Central memory CD8-positive, alpha-beta T cell (primary cell): ENCODE data around the gene PLTP.

ENCODE experiments used
- ATAC-seq: fragments of 150-1000 bp; cut with Tn5 transposase; replicated peaks from 2 replicates; pipeline ENCODE4 v1.10.0; 2022; ENCODE audit warnings: mild to moderate bottlenecking, moderate FRiP score, moderate number of reproducible peaks; ENCODE audit not compliant: poor library complexity, severe bottlenecking; ENCODE audit errors: extremely low read depth
- DNase-seq, 2 donors: peaks; one replicate each; pipeline ENCODE4 v3.0.0; 2021; ENCODE audit warnings: low spot score in 2 of 2
- H3K27ac Mint-ChIP-seq: one replicate; pipeline ENCODE4 v1.8.0; 2022; ENCODE audit warnings: low read depth, mild to moderate bottlenecking, moderate library complexity, mixed read lengths
- H3K27me3 Mint-ChIP-seq: one replicate; pipeline ENCODE4 v1.8.0; 2022; ENCODE audit warnings: mixed read lengths
- H3K36me3 Mint-ChIP-seq: one replicate; pipeline ENCODE4 v1.8.0; 2022; ENCODE audit warnings: mild to moderate bottlenecking, moderate library complexity, mixed read lengths; ENCODE audit not compliant: insufficient read depth
- H3K4me1 Mint-ChIP-seq: one replicate; pipeline ENCODE4 v1.8.0; 2022; ENCODE audit warnings: mixed read lengths
- H3K4me3 Mint-ChIP-seq: one replicate; pipeline ENCODE4 v1.8.0; 2022; ENCODE audit warnings: mild to moderate bottlenecking, moderate library complexity, mixed read lengths
- H3K9me3 Mint-ChIP-seq: one replicate; pipeline ENCODE4 v1.8.0; 2022; ENCODE audit warnings: mixed read lengths

Gene PLTP

DNA sequence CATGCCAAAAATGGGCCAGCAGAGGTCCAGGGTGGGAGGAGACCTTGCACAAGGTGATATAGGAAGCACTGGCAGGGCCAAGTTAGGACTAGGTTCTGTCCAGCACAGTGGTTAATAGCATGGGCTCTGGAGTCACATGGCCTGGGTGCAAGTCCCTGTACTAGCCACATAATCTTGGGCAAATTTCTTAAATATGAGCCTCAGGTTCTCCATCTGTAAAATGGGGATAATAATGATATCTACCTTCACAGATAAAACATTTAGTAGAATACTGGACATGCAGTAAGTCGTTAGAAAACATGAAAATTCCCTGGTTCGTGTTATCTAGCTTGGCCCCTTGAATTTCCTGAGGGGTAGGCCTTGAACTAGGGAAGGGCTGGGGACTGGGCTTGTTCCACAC is 14.7 kb downstream of the PLTP start:
- H3K4me1 Mint-ChIP-seq: peaks cover 23% of the 10 kb centered on the region
- H3K9me3 Mint-ChIP-seq: no peaks in the 10 kb centered on the region
- H3K27me3 Mint-ChIP-seq: no peaks in the 10 kb centered on the region
- H3K27ac Mint-ChIP-seq: no peak overlapping the region
- no peak for ATAC-seq
- H3K4me3 Mint-ChIP-seq: no peak overlapping the region
- no peak for DNase-seq
- peaks cover 19% of the 10 kb centered on the region for H3K36me3 Mint-ChIP-seq

DNA sequence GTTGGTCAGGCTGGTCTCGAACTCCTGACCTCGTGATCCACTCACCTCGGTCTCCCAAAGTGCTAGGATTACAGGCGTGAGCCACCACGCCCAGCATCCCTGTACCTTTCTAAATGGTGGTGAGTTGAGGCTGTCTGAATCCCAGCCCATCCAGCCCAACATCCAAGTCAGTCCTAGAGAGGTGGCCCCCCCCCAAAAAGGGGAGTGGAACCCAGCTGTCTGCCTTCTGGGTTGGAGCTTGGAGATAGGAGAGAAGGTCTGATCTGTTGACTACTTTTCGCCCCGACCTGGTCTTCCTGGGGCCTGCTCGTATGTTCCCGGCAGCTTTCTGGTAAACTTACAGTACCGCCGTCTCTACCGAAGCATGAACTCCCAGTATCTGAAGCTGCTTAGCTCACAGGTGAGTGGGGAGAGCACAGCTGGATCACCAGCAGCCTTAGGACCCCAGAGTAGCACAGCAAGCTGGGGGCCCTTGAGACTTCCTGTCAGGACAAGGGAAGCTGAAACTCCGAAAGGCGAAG is 15.3 kb downstream of the PLTP start:
- no peaks in the 10 kb centered on the region for H3K9me3 Mint-ChIP-seq

DNA sequence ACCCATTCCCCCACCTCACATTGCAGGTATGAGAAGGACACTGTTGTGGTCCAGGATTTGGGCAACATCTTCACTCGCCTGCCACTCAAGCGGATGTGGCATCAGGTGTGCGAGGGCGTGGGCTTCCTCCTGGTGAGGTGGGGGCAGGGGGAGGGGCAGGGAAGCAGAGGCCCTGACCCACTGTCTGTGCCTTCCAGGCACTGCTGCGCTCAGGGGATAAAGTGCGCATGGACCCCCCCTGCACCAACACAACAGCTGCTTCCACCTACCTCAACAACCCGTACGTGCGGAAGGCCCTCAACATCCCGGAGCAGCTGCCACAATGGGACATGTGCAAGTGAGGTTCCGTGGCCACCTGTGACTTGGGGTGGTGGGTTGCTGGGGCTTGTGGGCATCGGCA is 17.2 kb downstream of the PLTP start:
- Mint-ChIP-seq H3K9me3 (no peaks in the 10 kb centered on the region), H3K27me3 (no peaks in the 10 kb centered on the region), H3K27ac (no peak overlapping the region), H3K4me1 (peaks cover 27% of the 10 kb centered on the region), H3K36me3 (peaks cover 26% of the 10 kb centered on the region), H3K4me3 (no peak overlapping the region)
- no peak for ATAC-seq
- no peak for DNase-seq

More for the DNA sequence above, 15.3 kb downstream of the PLTP start:
- no peak overlapping the region for H3K27ac Mint-ChIP-seq
- no peaks in the 10 kb centered on the region for H3K27me3 Mint-ChIP-seq
- ATAC-seq (no peak), DNase-seq (no peak)
- H3K4me1 Mint-ChIP-seq: peaks cover 27% of the 10 kb centered on the region
- H3K36me3 Mint-ChIP-seq: peaks cover 19% of the 10 kb centered on the region
- H3K4me3 Mint-ChIP-seq: no peak overlapping the region

DNA sequence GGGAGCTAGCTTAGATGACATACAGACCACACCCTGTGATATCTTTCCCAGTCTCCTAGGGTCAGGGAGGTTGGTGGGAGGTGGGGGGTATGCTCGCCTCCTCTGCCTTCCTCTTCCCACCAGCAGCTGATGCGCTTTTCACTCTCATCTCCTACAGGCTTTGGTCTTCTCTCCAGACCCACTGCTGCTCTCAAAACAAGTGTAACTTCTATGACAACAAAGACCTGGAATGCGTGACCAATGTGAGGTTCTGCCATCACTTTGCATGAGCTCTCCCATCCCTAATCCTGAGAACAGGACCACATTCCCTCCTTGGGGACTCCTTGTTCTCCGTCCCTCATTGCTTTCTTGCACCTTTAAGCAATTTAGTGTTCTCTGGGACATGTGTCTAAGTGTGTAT is 18.1 kb downstream of the PLTP start:
- H3K4me3 Mint-ChIP-seq: peak overlapping the region; percentile 26
- no peak for DNase-seq
- H3K27ac Mint-ChIP-seq: no peak overlapping the region
- no peaks in the 10 kb centered on the region for H3K9me3 Mint-ChIP-seq
- no peak for ATAC-seq
- peaks cover 23% of the 10 kb centered on the region for H3K4me1 Mint-ChIP-seq
- peaks cover 26% of the 10 kb centered on the region for H3K36me3 Mint-ChIP-seq
- H3K27me3 Mint-ChIP-seq: no peaks in the 10 kb centered on the region

DNA sequence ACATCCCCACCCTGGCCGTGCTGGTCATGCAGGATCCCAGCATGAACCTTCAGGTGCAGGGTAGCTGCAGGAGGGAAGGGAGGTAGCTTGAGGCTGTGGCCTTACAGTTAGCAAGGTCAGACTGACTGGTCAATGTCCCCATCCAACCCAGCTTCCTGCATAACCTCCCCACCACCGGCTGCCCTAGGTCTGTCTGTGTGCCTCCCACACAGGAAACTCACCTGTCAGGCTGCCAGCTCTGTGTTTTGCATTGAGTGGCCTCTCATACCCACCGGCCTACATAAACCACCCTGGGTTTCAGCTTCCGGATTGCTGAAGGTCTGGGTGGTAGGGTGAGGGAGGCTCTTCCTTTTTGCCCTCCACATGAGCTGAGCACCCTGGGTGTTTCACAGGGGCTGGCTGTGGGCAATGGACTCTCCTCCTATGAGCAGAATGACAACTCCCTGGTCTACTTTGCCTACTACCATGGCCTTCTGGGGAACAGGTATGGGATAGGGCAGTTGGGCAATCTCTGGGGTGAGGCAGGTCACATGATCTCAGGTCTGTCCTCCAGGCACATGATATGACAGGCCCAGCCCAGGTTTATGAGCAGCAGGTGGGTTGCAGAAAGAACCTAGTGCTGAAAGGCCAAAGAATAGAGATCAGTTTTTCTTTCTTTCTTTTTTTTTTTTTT is 19.0 kb downstream of the PLTP start:
- H3K4me1 Mint-ChIP-seq: peaks cover 19% of the 10 kb centered on the region
- DNase-seq: no peak
- H3K9me3 Mint-ChIP-seq: no peaks in the 10 kb centered on the region
- no peak overlapping the region for H3K27ac Mint-ChIP-seq
- H3K36me3 Mint-ChIP-seq: peaks cover 29% of the 10 kb centered on the region
- H3K4me3 Mint-ChIP-seq: peak overlapping the region; percentile 92
- no peak for ATAC-seq
- H3K27me3 Mint-ChIP-seq: no peaks in the 10 kb centered on the region

DNA sequence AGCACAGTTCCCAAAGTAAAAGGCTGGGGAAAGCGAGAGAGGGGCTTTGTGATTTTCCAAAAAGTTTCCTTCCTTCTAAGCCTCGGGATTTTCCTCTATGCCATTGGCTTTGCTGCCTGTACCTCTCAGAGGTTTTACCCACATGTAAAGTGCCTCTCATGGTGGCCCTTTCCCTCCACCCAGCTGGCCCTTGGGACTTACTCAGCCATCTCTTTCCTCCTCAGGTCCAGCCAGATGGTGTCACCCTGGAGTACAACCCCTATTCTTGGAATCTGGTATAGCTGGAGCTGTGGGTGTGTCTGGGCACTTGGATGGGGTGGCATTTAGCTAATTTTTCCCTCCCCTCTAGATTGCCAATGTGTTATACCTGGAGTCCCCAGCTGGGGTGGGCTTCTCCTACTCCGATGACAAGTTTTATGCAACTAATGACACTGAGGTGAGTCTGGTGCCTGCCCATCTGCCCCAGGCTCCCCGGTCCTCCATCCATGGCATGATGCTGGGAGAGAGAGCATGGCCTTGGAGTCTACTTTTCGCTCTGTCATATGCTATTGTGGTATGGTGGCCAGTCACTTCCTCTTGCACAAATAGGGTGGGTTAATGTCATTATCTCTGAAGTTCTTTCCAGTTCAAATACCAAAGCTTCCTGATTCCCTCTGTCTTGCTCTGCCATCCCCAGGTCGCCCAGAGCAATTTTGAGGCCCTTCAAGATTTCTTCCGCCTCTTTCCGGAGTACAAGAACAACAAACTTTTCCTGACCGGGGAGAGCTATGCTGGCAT is 19.7 kb downstream of the PLTP start:
- no peak for DNase-seq
- peak overlapping the region; percentile 92 for H3K4me3 Mint-ChIP-seq
- no peaks in the 10 kb centered on the region for H3K27me3 Mint-ChIP-seq
- H3K4me1 Mint-ChIP-seq: peaks cover 19% of the 10 kb centered on the region
- peaks cover 26% of the 10 kb centered on the region for H3K36me3 Mint-ChIP-seq
- peak overlapping the region; percentile 91 for H3K27ac Mint-ChIP-seq
- no peaks in the 10 kb centered on the region for H3K9me3 Mint-ChIP-seq
- ATAC-seq: no peak

DNA sequence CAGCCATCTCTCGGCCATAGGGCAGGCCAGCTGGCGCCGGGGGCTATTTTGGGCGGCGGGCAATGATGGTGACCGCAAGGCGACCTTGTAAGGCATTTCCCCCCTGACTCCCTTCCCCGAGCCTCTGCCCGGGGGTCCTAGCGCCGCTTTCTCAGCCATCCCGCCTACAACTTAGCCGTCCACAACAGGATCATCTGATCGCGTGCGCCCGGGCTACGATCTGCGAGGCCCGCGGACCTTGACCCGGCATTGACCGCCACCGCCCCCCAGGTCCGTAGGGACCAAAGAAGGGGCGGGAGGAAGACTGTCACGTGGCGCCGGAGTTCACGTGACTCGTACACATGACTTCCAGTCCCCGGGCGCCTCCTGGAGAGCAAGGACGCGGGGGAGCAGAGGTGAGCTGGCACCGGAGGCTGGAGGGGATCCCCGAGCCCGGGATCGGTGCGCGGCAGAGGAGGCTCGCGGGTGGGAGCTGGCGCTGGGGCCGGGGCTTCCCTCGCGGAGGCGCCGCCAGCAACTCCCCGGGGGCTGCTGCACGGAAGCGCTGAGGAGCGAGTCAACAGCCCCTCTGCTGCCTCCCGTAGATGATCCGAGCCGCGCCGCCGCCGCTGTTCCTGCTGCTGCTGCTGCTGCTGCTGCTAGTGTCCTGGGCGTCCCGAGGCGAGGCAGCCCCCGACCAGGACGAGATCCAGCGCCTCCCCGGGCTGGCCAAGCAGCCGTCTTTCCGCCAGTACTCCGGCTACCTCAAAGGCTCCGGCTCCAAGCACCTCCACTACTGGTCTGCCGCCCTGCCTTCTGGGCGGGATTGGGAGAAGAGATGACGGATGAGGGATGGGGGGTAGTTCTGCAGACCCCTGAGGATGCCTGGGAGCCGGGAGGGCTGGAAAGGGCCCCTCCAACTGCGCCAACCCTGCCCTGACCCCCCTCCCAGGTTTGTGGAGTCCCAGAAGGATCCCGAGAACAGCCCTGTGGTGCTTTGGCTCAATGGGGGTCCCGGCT is 20.7 kb downstream of the PLTP start, which contains the start of the genes CTSA and NEURL2:
CTSA (plus strand) TSS at position 351 of the 999 bp plus-strand sequence; CDS start at position 585, 234 bp downstream.
NEURL2 (minus strand) TSS at position 224 of the 999 bp plus-strand sequence; CDS start at position 7, 217 bp downstream.
- Mint-ChIP-seq H3K4me3 (peak within 1 kb of the TSS; percentile 92), H3K9me3 (no peaks in the 10 kb centered on the region), H3K4me1 (peaks cover 19% of the 10 kb centered on the region), H3K36me3 (peaks cover 20% of the 10 kb centered on the region), H3K27ac (peak within 1 kb of the TSS; percentile 91), H3K27me3 (no peaks in the 10 kb centered on the region)
- peak; percentile 79 for ATAC-seq
- peak; percentile 65 to 69 for DNase-seq

DNA sequence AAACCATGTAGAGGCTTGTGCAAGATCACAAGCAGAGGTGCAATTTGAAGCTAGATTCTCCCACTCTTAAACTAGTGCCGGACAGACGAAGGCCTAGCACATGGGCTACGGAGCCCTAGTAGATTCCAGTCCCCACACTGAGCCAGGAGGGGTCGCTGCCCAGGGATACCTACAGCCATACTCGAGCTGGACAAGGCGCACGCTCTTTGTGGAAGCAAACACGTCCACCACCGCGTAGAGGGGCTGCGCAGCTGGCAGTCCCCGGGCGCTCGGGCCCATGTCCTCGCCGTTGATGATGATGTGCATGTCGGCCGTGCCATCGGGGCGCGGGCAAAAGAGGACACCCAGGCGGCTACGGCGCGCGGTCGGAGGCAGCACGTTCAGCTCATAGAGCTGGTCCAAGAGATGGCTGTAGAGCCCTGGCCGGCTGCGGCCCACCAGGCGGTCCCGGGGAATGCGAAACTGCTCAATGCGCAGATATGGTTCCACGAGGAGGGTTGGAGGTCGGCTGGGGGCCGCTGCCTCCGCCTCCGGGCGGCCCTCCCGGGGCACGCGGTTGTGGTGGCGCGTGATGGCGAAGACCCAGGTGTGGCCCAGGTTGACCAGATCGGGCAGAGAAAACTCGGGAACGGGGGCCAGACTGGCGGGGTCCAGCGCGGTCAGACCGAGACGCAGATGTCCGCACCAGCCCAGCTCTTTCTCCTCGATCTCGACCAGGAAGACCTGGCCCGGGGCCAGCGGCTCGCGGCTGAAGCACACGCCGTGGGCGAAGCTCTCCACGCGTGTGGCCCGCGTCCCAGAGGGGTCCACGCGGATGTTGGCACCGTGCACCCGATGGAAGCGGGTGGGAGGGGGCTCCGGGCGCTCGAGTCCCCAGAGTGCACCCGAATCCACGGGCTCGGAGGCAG is 21.6 kb downstream of the PLTP start:
- Mint-ChIP-seq H3K27me3 (no peaks in the 10 kb centered on the region), H3K27ac (peak overlapping the region; percentile 91), H3K36me3 (peaks cover 17% of the 10 kb centered on the region), H3K4me3 (peak overlapping the region; percentile 92), H3K9me3 (no peaks in the 10 kb centered on the region), H3K4me1 (peaks cover 19% of the 10 kb centered on the region)
- no peak for DNase-seq
- no peak for ATAC-seq

DNA sequence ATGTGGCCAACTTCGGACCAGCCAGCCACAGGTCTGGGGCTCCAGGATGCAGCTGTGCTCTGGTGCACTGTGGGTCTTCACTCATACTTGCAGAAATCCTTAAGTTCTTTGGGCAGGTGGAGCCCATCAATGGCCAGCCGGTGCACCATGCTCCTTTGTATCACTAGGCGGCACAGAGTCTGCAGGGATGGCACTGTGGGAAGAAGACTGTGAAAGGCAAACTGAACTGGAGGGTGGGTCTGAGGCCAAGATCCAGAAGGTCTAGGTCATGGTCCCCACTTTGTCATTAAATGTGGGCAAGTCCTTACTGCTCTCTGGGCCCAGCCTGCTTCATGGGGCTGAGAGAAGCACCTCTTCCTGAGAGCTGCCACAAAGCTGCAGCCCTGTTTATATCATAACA is 23.3 kb downstream of the PLTP start:
- Mint-ChIP-seq H3K27ac (peak overlapping the region; percentile 68), H3K4me3 (no peak overlapping the region), H3K9me3 (no peaks in the 10 kb centered on the region), H3K4me1 (peaks cover 15% of the 10 kb centered on the region), H3K27me3 (no peaks in the 10 kb centered on the region), H3K36me3 (peaks cover 14% of the 10 kb centered on the region)
- DNase-seq (no peak), ATAC-seq (no peak)

DNA sequence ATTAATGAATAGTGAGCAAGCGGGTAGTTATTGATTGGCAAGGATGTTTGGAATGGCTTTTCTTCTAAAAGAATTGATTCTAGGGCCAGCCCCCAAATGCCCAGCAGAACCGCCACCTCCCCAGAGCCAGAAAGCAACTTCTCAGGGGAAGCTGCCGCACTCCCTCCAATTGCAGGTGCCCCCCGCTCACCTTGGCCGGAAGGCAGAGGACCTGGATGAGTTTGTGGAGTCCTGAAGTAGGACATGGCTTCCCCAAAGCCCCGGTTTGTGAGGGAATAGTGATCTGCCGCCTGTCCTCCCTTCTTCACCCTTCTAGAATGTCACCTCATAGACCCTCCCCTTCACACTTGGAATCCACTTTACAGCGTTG is 24.6 kb downstream of the PLTP start, which contains the start of gene SPATA25:
SPATA25 (minus strand) TSS at position 277 of the 370 bp plus-strand sequence; CDS start at position 245, 32 bp downstream.
- H3K27me3 Mint-ChIP-seq: no peaks in the 10 kb centered on the region
- no peaks in the 10 kb centered on the region for H3K9me3 Mint-ChIP-seq
- peak within 1 kb of the TSS; percentile 68 for H3K27ac Mint-ChIP-seq
- H3K4me3 Mint-ChIP-seq: no peak within 1 kb of the TSS
- DNase-seq (no peak), ATAC-seq (no peak)
- H3K4me1 Mint-ChIP-seq: peaks cover 15% of the 10 kb centered on the region
- H3K36me3 Mint-ChIP-seq: peaks cover 13% of the 10 kb centered on the region

DNA sequence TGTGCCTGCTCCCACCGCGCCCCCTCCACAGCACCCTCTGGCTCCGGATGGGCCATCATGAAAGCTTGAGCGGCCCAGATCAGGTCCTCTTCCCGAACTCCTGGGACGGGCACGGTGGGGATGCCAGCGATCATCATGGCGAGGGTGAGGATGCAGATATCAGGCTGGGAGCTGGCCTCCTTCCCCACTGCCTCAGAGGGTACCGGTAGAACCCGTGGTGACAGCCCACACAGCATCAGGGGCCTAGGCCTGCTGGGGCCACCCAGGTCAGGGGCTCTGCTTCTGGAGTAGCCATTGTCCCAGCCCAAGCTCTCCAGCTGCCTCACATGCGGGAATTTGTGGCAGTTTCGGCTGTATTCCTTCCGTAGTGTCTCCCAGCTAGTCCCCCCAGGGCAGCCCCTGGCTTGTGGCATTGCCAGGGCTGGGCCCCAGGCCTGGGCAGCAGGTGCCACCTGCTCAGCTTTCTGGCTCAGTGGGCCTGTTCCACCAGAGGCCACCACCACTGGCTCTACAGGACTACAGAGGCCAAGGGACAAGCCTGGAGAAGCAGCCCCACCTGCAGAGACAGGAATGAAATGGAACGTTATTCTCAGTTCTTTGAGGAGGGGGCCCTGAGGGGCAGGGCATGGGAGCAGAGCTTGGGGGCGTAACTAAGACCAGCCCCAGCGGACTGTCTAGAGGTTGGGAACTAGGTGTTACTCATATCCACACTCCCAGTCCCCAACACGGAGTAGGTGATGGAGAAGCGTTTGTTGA is 25.2 kb downstream of the PLTP start:
- peaks cover 15% of the 10 kb centered on the region for H3K4me1 Mint-ChIP-seq
- no peak overlapping the region for H3K4me3 Mint-ChIP-seq
- DNase-seq: no peak
- H3K9me3 Mint-ChIP-seq: no peaks in the 10 kb centered on the region
- H3K36me3 Mint-ChIP-seq: peaks cover 13% of the 10 kb centered on the region
- no peak overlapping the region for H3K27ac Mint-ChIP-seq
- no peaks in the 10 kb centered on the region for H3K27me3 Mint-ChIP-seq
- no peak for ATAC-seq
